CD4-positive, alpha-beta T cell (primary cell): ENCODE results near the gene PDE9A. TPM values are rescaled to one million over a fixed set of nuclear protein-coding genes. Genes with fewer than 3 reads are reported as not detected.

Experiments used
- ATAC-seq: fragments of 200-7000 bp; cut with Tn5 transposase; one replicate; pipeline ENCODE4 v1.10.0; 2022; ENCODE audit warnings: mild to moderate bottlenecking; ENCODE audit not compliant: poor library complexity
- CTCF ChIA-PET: fragments of 350-600 bp; sonication (Branson Sonifier 250); formaldehyde crosslinking; loops from one replicate; lab custom pipeline; 2021; ENCODE audit warnings: antibody characterized with exemption, inconsistent platforms; lab: Charles Lee
- POLR2A ChIA-PET: fragments of 350-600 bp; sonication (Branson Sonifier 250); formaldehyde crosslinking; loops from one replicate; lab custom pipeline; 2021; ENCODE audit warnings: antibody characterized with exemption, inconsistent platforms; lab: Charles Lee
- DNase-seq, 14 experiments: peaks; one replicate each; pipeline ENCODE4 v3.0.0-alpha.2; 2013 to 2020; ENCODE audit warnings: mixed read lengths in 2 of 14
- H3K27ac ChIP-seq, 2 donors: one replicate each; pipeline versions ENCODE4 v1.5.1 to v1.7.0; 2013; ENCODE audit warnings: low read length in 2 of 2, low read depth in 1 of 2, mild to moderate bottlenecking in 1 of 2
- H3K27me3 ChIP-seq, 2 experiments: 1 replicate in 1 of 2; 2 replicates in 1 of 2; pipeline versions ENCODE4 v1.6.1 to v1.7.0; 2013; ENCODE audit warnings: low read length in 2 of 2, control low read depth in 1 of 2, mild to moderate bottlenecking in 1 of 2, moderate library complexity in 1 of 2; ENCODE audit not compliant: insufficient read depth in 2 of 2, control insufficient read depth in 1 of 2
- H3K36me3 ChIP-seq: one replicate; pipeline ENCODE4 v1.6.1; 2013; ENCODE audit warnings: low read length, control low read depth; ENCODE audit not compliant: insufficient read depth
- H3K4me1 ChIP-seq: one replicate; pipeline ENCODE4 v1.6.1; 2013; ENCODE audit warnings: low read length, control low read depth; ENCODE audit not compliant: insufficient read depth
- H3K4me3 ChIP-seq: one replicate; pipeline ENCODE4 v1.5.1; 2013; ENCODE audit warnings: mild to moderate bottlenecking, low read length, moderate library complexity
- H3K9me3 ChIP-seq, 2 experiments: 1 replicate in 1 of 2; 2 replicates in 1 of 2; pipeline versions ENCODE4 v1.6.1 to v1.7.0; 2013; ENCODE audit warnings: low read length in 2 of 2, mild to moderate bottlenecking in 2 of 2, control low read depth in 1 of 2, moderate library complexity in 1 of 2; ENCODE audit not compliant: control insufficient read depth in 1 of 2, insufficient read depth in 1 of 2
- H3K27ac Mint-ChIP-seq: one replicate; pipeline ENCODE4 v1.8.0; 2020; ENCODE audit warnings: mixed read lengths
- H3K27me3 Mint-ChIP-seq: one replicate; pipeline ENCODE4 v1.8.0; 2021; ENCODE audit warnings: mixed read lengths
- H3K36me3 Mint-ChIP-seq: one replicate; pipeline ENCODE4 v1.8.0; 2021; ENCODE audit warnings: low read depth, mixed read lengths
- H3K4me1 Mint-ChIP-seq: one replicate; pipeline ENCODE4 v1.8.0; 2021; ENCODE audit warnings: low read depth, mixed read lengths
- H3K4me3 Mint-ChIP-seq: one replicate; pipeline ENCODE4 v1.8.0; 2020; ENCODE audit warnings: mild to moderate bottlenecking, mixed read lengths
- H3K9me3 Mint-ChIP-seq: one replicate; pipeline ENCODE4 v1.8.0; 2020; ENCODE audit warnings: mixed read lengths
- intact Hi-C, 2 experiments: fragments of 100-400 bp; cut with DNase I in 1 of 2; cut with micrococcal nuclease in 1 of 2; formaldehyde crosslinking; loops; one replicate each; pipeline versions ENCODE4 v1.15.1 to v1.9.0; 2023 to 2025; cut with DNase I, micrococcal nuclease
- total RNA-seq, 174 experiments: library from RNA in 2 of 174; stranded (reverse) in 2 of 174; gene quantifications; one replicate each; pipeline ENCODE4 v1.2.3 and lab custom pipeline; 2021 to 2026
- TF ChIP-seq, protein P1 (sequence below): fragments of 200-600 bp; IDR thresholded peaks from one replicate; pipeline ENCODE4 v1.8.0; 2022; ENCODE audit warnings: antibody characterized with exemption, mild to moderate bottlenecking

The PDE9A gene
- total RNA-seq, 2 experiments from 2014 or later = 12.6 to 13.2 TPM

DNA sequence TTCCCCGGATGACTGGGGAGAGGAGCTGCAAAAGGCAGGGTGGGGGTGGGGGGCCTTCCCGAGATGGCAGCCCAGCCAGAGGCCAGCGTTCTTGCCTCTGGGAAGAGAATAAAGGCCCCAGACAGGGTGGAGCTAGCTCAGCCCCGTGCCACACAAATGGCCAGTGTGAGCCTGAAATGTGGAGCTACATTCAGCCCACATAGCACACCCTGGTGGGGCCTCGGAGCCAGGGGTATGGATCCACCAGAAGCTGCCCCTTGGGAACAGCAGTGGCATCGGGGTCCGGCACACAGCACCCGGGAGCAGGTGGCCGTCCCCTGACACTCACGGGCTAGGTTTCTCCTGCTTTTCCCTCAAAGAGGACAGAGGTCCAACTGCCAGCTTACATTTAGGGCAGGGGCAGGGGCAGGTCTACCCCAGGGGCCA, 93.9 kb downstream of the PDE9A start:
- peaks cover 29% of the 10 kb centered on the region for H3K4me1 Mint-ChIP-seq
- Histone ChIP-seq H3K27ac (peak overlapping the region; percentile 67 to 76), H3K9me3 (peaks cover 0 to 12% of the 10 kb centered on the region in 2 experiments), H3K36me3 (peaks cover 2% of the 10 kb centered on the region), H3K4me1 (peaks cover 32% of the 10 kb centered on the region), H3K4me3 (peak overlapping the region; percentile 29), H3K27me3 (no peaks in the 10 kb centered on the region)
- H3K36me3 Mint-ChIP-seq = peaks cover 9% of the 10 kb centered on the region
- POLR2A ChIA-PET = interaction anchor here (1.0 to 3.7 kb wide), 7 partner anchors 10 to 133 kb away, joined by 3 to 69 read pairs (median 7); partner anchors contain the start of gene PDE9A
- TF ChIP-seq, protein P1, sequence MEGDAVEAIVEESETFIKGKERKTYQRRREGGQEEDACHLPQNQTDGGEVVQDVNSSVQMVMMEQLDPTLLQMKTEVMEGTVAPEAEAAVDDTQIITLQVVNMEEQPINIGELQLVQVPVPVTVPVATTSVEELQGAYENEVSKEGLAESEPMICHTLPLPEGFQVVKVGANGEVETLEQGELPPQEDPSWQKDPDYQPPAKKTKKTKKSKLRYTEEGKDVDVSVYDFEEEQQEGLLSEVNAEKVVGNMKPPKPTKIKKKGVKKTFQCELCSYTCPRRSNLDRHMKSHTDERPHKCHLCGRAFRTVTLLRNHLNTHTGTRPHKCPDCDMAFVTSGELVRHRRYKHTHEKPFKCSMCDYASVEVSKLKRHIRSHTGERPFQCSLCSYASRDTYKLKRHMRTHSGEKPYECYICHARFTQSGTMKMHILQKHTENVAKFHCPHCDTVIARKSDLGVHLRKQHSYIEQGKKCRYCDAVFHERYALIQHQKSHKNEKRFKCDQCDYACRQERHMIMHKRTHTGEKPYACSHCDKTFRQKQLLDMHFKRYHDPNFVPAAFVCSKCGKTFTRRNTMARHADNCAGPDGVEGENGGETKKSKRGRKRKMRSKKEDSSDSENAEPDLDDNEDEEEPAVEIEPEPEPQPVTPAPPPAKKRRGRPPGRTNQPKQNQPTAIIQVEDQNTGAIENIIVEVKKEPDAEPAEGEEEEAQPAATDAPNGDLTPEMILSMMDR = no peak
- intact Hi-C loops = loop anchor here (1.0 to 5.0 kb wide), 5 partner anchors 9 to 90 kb away; no protein-coding TSS in a partner anchor
- DNase-seq (no peak), ATAC-seq (no peak)
- H3K4me3 Mint-ChIP-seq = peak overlapping the region; percentile 57
- no peaks in the 10 kb centered on the region for H3K9me3 Mint-ChIP-seq
- CTCF ChIA-PET = interaction anchor here (1.5 kb wide), 1 partner anchor 63 kb away, joined by 4 read pairs; no protein-coding TSS in a partner anchor
- peak overlapping the region; percentile 99 for H3K27ac Mint-ChIP-seq
- no peaks in the 10 kb centered on the region for H3K27me3 Mint-ChIP-seq

DNA sequence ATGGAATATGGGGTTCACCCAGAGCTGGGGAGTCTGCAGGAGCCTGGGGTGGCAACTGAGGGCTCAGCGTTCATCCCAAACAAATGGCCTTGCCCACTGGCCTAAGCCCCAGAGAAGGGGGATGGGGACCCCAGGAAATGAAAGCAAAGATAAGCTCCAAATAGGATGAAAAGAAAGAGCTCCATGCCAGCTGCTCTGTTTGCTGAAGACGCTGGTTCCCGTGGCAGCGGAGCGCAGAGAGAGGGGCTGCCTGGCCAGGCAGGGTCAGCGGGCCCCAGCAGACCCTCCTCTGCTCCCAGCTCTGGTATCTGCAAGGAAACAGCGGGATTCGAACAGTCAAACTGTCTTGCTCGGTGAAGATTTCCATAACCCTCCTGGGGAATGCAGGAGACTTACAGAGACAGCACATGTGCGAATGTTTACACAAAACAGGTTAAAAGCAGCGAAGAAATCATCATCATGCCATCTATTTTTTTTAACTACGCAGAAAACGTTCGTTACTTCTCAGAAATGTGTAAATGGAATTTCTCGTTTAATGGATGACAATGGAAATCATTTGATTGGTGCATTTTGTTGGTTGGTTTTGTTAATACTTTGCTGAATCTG, 94.4 kb downstream of the PDE9A start:
- peaks cover 32% of the 10 kb centered on the region for H3K4me1 ChIP-seq
- H3K4me1 Mint-ChIP-seq = peaks cover 29% of the 10 kb centered on the region
- H3K9me3 ChIP-seq = peaks cover 0 to 12% of the 10 kb centered on the region in 2 experiments
- H3K4me3 Mint-ChIP-seq = no peak overlapping the region
- no peak overlapping the region for H3K4me3 ChIP-seq
- intact Hi-C loops = loop anchor here (1.0 to 5.0 kb wide), 5 partner anchors 10 to 91 kb away; no protein-coding TSS in a partner anchor
- ATAC-seq (no peak), DNase-seq (no peak)
- H3K27me3 ChIP-seq = no peaks in the 10 kb centered on the region
- peak overlapping the region; percentile 67 to 76 for H3K27ac ChIP-seq
- ChIA-PET CTCF (interaction anchor here (1.5 kb wide), 1 partner anchor 63 kb away, joined by 4 read pairs; no protein-coding TSS in a partner anchor), POLR2A (interaction anchor here (1.0 to 3.7 kb wide), 5 partner anchors 10 to 133 kb away, joined by 4 to 69 read pairs (median 15); partner anchors contain the start of gene PDE9A)
- TF ChIP-seq, protein P1 = no peak
- H3K36me3 ChIP-seq = peaks cover 2% of the 10 kb centered on the region
- H3K27ac Mint-ChIP-seq = peak overlapping the region; percentile 99
- H3K36me3 Mint-ChIP-seq = peaks cover 14% of the 10 kb centered on the region
- H3K9me3 Mint-ChIP-seq = no peaks in the 10 kb centered on the region
- H3K27me3 Mint-ChIP-seq = no peaks in the 10 kb centered on the region

DNA sequence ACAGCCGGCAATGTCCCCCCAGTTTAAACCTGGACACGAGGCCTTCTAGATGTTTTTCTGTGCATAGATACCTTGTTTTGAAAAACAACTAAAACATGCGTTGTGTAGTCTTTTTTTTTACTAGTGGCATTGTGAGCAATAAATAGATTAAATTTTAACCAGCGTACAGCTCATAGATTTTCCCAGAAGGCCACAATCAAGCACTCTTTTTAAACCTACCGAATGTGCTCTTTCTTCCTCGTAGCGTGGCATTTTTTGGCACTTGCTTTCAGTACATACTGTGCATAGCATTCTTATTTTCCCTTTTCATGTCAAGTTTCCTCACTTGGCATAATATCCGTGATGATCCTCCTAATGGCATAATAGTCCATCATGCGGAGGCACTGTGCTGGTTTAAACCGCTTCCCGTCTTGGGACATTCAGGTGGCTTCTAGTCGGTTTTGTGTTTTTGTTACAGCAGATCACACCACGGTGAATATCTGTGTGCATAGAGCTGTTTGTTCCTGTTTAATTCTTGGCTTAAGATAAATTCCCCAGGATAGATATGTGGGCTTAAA, 95.3 kb downstream of the PDE9A start:
- Histone ChIP-seq H3K27ac (no peak overlapping the region), H3K36me3 (peaks cover 2% of the 10 kb centered on the region), H3K4me3 (no peak overlapping the region), H3K4me1 (peaks cover 32% of the 10 kb centered on the region), H3K9me3 (peaks cover 0 to 12% of the 10 kb centered on the region in 2 experiments), H3K27me3 (no peaks in the 10 kb centered on the region)
- intact Hi-C loops = loop anchor here (5.0 kb wide), 4 partner anchors 34 to 91 kb away; no protein-coding TSS in a partner anchor
- ChIA-PET CTCF (no interaction called here), POLR2A (interaction anchor here (1.3 to 3.7 kb wide), 3 partner anchors 10 to 94 kb away, joined by 3 to 36 read pairs (median 15); partner anchors contain the start of gene PDE9A)
- peaks cover 29% of the 10 kb centered on the region for H3K4me1 Mint-ChIP-seq
- no peaks in the 10 kb centered on the region for H3K9me3 Mint-ChIP-seq
- H3K27me3 Mint-ChIP-seq = no peaks in the 10 kb centered on the region
- H3K36me3 Mint-ChIP-seq = peaks cover 14% of the 10 kb centered on the region
- H3K4me3 Mint-ChIP-seq = no peak overlapping the region
- DNase-seq (no peak), ATAC-seq (no peak)
- TF ChIP-seq, protein P1 = no peak
- peak overlapping the region; percentile 99 for H3K27ac Mint-ChIP-seq
